IPS DF 4.7 (cell line): ENCODE data around the gene PRPF8.
"Not testable (repeated sequence)": the region's sequence is repeated elsewhere in the genome, so short reads cannot be mapped to it uniquely, and the experiment has no call there.

Experiments used
- DNase-seq: peaks from one replicate; pipeline ENCODE4 v3.0.0-alpha.2; 2013; ENCODE audit warnings: low spot score; ENCODE audit errors: extremely low read depth

The PRPF8 gene

GRCh38 chr17:1716076-1716911, 31.6 kb upstream of the PRPF8 start:
- peak; percentile 99 for DNase-seq

- DNase-seq: no peak
Measured at GRCh38 chr17:1715803-1716075, 31.1 kb upstream of the PRPF8 start.

DNA sequence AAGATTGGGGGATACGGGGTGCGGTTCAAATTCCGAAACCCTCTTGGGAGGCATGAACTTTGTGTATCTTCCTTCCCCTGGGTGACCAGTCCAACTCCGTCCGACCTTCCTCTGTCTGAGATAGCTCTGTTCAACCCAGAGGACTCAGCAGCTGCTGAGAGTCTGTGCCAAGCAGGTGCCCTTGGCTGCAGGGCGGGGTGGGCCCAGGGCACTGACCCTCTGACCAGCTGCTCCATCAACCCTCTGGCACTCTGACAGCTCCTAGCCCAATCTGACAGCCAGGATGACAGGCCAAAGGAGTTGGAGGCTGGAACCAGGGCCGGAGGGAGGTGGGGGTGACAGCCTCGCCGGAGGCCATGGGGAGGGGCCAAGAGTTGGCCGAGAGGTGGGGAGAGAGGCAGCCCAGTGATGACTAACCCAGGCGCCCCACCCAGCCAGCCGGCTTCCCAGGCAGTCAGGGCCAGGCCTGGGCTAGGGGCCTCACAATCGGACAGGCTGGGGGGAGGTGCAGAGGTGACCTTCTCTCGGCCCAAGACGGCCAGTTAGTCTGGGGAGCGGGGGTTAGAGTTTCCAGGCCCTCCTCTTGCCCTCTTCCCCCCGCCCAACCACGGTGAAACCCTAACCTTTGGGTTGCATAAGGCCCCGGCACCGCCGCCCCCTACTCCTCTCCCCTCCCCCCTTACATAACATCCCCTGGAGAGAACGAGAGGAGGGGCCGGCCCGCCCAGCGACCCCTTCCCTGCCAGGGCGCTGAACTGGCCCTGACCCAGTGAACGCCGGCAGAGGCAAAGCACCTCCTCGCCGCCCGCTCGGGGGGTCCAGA, 30.5 kb upstream of the PRPF8 start:
- no peak for DNase-seq

DNA sequence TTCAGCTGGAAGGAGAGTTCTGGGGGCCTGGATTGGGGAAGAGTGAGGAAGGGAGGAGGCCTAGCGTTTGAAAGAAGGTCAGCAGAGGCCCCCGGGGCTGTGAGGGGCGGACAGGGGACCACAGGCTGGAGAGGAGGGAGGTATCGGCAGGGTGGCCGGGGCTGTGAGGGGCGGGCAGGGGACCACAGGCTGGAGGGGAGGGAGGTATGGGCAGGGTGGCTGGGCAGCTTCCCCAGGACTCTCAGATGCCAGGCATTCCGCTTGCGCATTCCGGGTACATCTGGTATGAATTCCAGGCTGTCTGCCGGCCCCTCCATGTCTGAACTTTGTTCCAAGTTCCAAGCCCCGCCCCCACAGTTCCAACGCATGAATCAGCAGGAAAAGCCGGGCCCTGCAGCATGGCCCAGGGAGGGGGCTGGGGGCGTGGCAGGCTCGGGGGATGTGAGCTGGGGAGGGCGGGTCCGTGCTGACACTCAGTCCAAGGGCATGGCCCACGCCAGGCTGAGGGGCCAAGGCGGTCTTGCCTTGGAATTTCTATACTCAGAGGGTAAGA, 29.8 kb upstream of the PRPF8 start:
- no peak for DNase-seq

DNA sequence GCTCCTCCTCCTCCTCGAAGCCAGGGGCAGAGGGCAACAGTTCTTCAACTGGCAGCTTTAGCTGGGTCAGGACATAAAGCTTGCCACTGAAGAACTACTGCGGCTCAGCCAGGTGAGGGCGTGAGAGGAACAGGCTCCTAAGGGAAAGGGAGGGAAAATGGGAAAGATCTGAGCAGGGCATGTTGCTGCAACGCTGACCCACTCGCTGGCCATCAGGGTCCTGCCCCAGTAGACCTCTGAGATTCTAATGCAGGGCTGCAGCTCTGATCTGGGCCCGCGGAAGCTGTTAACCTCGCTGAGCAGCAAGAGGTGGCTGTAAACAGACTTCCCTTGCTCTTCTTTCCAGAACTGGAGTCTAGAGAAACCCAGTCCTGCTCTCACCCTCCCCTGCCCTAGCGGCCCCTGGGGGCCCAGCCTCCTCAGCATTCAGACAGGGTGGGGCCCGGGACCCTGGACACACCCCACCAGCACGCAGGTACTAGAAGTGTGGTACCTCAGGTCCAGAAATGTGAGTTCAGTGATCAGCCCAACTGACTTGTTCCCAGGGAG, 29.3 kb upstream of the PRPF8 start:
- DNase-seq: no peak

DNA sequence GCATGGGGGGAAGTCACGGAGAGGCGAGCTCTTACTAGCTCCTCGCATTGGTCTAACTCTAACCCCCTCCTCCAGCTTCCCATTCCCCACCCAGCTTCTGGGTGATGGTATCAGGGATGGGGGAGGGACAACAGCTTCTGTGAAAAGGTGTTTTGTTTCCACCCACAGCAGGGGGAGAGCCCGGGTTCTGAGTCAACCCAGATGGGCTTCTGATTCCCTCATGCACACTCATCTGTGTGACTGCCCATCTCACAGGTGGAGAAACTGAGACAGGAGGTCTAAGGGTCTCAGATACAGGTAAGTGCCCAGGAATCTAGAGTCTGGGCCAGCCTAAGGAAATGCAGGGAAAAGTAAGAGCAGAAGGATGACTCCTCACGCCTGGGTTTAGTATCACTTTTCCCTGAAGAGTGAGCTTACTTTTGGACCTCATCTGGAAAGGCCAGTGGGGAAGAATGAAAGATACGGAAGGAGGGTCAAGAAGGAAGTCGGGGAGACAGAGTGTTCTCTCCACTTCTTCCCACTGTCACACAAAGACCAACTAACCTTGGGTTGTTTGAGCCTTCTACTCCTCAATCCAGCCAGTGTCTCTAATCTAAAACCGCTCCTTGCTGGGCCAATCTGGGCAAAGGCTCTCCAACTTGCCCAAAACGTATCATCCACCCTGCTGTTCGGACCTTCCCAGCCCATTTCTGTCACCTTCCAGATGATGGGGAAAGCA, 28.7 kb upstream of the PRPF8 start:
- DNase-seq: no peak

DNA sequence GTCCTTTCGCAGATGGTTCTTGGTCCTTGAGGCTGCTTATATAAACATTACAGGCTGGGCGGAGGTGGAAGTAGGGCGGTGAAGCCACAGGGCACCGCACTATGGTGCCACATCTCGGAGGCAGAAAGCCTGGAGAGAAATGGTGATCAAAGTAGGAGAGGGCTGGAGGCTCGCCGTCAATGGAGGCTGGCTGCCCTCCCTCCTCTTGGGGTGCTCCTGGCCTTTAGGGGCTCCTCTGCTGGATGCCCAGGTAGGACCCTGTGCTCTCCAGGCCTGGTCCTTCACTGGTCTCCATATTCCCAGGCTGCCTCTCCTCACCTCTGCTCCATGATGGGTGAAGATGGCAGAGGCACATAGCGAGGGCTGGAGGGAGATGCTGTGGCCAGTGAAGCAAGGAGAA, 27.6 kb upstream of the PRPF8 start:
- DNase-seq: no peak

GRCh38 chr17:1711804-1712203, 27.1 kb upstream of the PRPF8 start:
- no peak for DNase-seq

DNA sequence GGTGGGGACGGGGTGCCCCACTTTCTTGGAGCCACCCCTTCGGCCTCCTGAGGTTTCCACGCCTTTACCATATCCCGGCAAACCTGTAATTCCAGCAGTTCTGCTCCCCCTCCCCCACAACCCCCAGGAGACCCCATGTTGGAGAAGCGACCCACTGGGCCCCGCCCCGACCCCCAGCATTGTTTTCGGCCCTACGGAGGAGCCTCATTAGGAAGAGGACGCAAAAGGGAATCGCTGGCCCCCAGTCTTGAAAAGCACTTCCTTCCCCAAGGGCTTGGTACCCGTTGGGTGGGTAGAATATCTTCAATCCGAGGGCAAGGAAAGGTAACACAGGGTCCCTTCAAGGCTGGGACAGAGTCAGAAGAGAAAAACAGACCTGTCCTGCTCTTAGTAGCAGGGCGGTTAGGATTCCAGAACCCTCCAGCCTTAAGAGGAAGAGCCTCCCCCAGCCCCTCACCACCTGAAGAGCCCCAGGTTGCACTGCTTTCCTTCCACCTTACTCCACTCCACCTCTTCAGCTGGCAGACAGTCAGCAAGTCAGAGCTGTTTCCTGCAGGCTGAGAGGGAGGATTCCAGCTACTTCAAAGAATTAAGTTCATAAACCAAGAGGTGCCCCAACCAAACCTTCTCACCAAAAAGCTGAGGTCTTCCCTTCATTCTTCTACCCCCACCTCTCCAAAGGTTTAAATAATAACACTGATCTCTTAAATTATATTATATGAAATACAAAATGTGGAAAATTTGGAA, 26.3 kb upstream of the PRPF8 start:
- DNase-seq: no peak

GRCh38 chr17:1709971-1710806, 25.5 kb upstream of the PRPF8 start, which contains the start of gene TLCD2:
TSS of gene TLCD2 (minus strand) at chr17:1710377. CDS start at chr17:1710242, 135 bp downstream.
- DNase-seq: no peak

- no peak for DNase-seq
Measured at GRCh38 chr17:1709403-1709951, 24.8 kb upstream of the PRPF8 start.

GRCh38 chr17:1708791-1709346, 24.2 kb upstream of the PRPF8 start:
- DNase-seq: not testable (repeated sequence)

- DNase-seq: no peak
Measured at GRCh38 chr17:1707107-1707506, 22.4 kb upstream of the PRPF8 start.

GRCh38 chr17:1705004-1705403, 20.3 kb upstream of the PRPF8 start:
- no peak for DNase-seq

GRCh38 chr17:1703063-1703462, 18.4 kb upstream of the PRPF8 start:
- DNase-seq: no peak

- not testable (repeated sequence) for DNase-seq
Measured at GRCh38 chr17:1699891-1700290, 15.2 kb upstream of the PRPF8 start.

GRCh38 chr17:1697681-1698080, 13.0 kb upstream of the PRPF8 start:
- DNase-seq: no peak

DNA sequence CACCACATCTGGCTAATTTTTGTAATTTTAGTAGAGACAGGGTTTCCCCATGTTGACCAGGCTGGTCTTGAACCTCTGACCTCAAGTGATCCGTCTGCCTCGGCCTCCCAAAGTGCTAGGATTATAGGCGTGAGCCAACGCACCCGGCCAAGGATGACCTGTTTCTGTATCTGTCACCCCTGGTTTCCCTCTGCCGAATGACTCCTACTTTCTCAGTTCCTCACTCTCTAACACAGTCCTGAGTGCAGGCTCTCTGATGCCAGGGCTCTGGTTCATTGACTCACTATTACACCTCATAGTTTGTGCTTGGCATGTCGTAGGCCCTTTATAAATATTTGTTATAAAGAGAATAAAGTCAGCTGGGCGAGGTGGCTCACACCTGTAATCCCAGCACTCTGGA, 10.7 kb upstream of the PRPF8 start:
- DNase-seq: no peak

- no peak for DNase-seq
Measured at GRCh38 chr17:1693339-1693738, 8.7 kb upstream of the PRPF8 start.
